ENCODE data around the gene TAGLN3.

Gene TAGLN3

DNA sequence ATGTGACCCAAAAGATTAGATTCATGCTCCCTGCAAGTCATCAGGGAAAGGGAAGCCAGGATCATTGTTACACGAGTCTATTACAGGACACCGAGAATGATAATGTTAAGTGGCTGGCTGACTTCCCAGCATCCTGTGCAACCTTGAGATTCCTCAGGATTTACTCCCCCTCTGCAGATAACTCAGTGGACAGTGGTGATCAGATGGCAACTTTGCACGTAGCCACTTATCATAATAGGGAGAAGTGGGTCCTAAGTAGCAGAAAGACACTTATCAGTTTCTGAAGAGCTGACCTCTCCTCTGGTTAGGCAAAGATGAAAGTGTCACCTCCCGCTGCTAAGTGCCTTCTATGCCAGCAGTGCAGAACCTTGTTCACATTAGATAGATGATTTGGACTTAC, 29.1 kb downstream of the TAGLN3 start:
- TF ChIP-seq SNAI2 (CRISPR knock-in tag; IDR thresholded peaks at IDR 0.05) = no peak
- TF ChIP-seq ZNF565 (CRISPR knock-in tag; conservative IDR thresholded peaks at IDR 0.05; ENCODE audit: low read depth) = no peak
- TF ChIP-seq CSRNP3 (CRISPR knock-in tag; IDR thresholded peaks at IDR 0.05) = no peak
- ATAC-seq = no peak

- TF ChIP-seq ZNF8 (CRISPR knock-in tag; IDR thresholded peaks at IDR 0.05) (no peak), ZNF70 (CRISPR knock-in tag; IDR thresholded peaks at IDR 0.05) (no peak), BACH2 (CRISPR knock-in tag; IDR thresholded peaks at IDR 0.05; ENCODE audit: borderline replicate concordance) (no peak), CSDC2 (CRISPR knock-in tag; IDR thresholded peaks at IDR 0.05) (no peak), SNAI2 (CRISPR knock-in tag; IDR thresholded peaks at IDR 0.05) (no peak), TSHZ2 (CRISPR knock-in tag; IDR thresholded peaks at IDR 0.05) (no peak), TCF4 (CRISPR knock-in tag; IDR thresholded peaks at IDR 0.05; ENCODE audit: borderline replicate concordance) (no peak), ZFP30 (CRISPR knock-in tag; IDR thresholded peaks at IDR 0.05) (no peak), ZFP3 (CRISPR knock-in tag; IDR thresholded peaks at IDR 0.05) (no peak), TOX (CRISPR knock-in tag; IDR thresholded peaks at IDR 0.05; ENCODE audit: borderline replicate concordance) (no peak), ZNF565 (CRISPR knock-in tag; conservative IDR thresholded peaks at IDR 0.05; ENCODE audit: low read depth) (no peak), CSRNP3 (CRISPR knock-in tag; IDR thresholded peaks at IDR 0.05) (no peak)
- TF ChIP-seq, protein P1, sequence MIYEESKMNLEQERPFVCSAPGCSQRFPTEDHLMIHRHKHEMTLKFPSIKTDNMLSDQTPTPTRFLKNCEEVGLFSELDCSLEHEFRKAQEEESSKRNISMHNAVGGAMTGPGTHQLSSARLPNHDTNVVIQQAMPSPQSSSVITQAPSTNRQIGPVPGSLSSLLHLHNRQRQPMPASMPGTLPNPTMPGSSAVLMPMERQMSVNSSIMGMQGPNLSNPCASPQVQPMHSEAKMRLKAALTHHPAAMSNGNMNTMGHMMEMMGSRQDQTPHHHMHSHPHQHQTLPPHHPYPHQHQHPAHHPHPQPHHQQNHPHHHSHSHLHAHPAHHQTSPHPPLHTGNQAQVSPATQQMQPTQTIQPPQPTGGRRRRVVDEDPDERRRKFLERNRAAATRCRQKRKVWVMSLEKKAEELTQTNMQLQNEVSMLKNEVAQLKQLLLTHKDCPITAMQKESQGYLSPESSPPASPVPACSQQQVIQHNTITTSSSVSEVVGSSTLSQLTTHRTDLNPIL (CRISPR knock-in tag; IDR thresholded peaks at IDR 0.05; ENCODE audit: low read depth) = no peak
- TF ChIP-seq, protein P2, sequence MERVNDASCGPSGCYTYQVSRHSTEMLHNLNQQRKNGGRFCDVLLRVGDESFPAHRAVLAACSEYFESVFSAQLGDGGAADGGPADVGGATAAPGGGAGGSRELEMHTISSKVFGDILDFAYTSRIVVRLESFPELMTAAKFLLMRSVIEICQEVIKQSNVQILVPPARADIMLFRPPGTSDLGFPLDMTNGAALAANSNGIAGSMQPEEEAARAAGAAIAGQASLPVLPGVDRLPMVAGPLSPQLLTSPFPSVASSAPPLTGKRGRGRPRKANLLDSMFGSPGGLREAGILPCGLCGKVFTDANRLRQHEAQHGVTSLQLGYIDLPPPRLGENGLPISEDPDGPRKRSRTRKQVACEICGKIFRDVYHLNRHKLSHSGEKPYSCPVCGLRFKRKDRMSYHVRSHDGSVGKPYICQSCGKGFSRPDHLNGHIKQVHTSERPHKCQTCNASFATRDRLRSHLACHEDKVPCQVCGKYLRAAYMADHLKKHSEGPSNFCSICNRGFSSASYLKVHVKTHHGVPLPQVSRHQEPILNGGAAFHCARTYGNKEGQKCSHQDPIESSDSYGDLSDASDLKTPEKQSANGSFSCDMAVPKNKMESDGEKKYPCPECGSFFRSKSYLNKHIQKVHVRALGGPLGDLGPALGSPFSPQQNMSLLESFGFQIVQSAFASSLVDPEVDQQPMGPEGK (CRISPR knock-in tag; IDR thresholded peaks at IDR 0.05; ENCODE audit: borderline replicate concordance) = no peak
- no peak for ATAC-seq
These were observed 32.2 kb downstream of the TAGLN3 start for GRCh38 chr3:112030901-112031300.

GRCh38 chr3:112032098-112032731, 33.5 kb downstream of the TAGLN3 start:
- ATAC-seq = no peak
- TF ChIP-seq ZNF8 (CRISPR knock-in tag; IDR thresholded peaks at IDR 0.05) = no peak
- TF ChIP-seq, protein P3, sequence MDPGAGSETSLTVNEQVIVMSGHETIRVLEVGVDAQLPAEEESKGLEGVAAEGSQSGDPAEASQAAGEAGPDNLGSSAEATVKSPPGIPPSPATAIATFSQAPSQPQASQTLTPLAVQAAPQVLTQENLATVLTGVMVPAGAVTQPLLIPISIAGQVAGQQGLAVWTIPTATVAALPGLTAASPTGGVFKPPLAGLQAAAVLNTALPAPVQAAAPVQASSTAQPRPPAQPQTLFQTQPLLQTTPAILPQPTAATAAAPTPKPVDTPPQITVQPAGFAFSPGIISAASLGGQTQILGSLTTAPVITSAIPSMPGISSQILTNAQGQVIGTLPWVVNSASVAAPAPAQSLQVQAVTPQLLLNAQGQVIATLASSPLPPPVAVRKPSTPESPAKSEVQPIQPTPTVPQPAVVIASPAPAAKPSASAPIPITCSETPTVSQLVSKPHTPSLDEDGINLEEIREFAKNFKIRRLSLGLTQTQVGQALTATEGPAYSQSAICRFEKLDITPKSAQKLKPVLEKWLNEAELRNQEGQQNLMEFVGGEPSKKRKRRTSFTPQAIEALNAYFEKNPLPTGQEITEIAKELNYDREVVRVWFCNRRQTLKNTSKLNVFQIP (CRISPR knock-in tag; IDR thresholded peaks at IDR 0.05; ENCODE audit: borderline replicate concordance, low read depth) = no peak
- TF ChIP-seq, protein P2 (CRISPR knock-in tag; IDR thresholded peaks at IDR 0.05; ENCODE audit: borderline replicate concordance) = no peak
- TF ChIP-seq, protein P1 (CRISPR knock-in tag; IDR thresholded peaks at IDR 0.05; ENCODE audit: low read depth) = no peak
- TF ChIP-seq SNAI2 (CRISPR knock-in tag; IDR thresholded peaks at IDR 0.05) = no peak
- no peak for TF ChIP-seq RARB (CRISPR knock-in tag; IDR thresholded peaks at IDR 0.05)
- TF ChIP-seq ZFP30 (CRISPR knock-in tag; IDR thresholded peaks at IDR 0.05) = no peak
- no peak for TF ChIP-seq TOX (CRISPR knock-in tag; IDR thresholded peaks at IDR 0.05; ENCODE audit: borderline replicate concordance)
- no peak for TF ChIP-seq CSRNP3 (CRISPR knock-in tag; IDR thresholded peaks at IDR 0.05)
- no peak for TF ChIP-seq CSDC2 (CRISPR knock-in tag; IDR thresholded peaks at IDR 0.05)

All from SK-N-SH treated with all-trans-retinoic acid at 6 μM for 48 hours (cell line).